Stimulated activated CD8-positive, alpha-beta memory T cell treated with anti-CD3 and anti-CD28 coated beads, Interleukin-4, amount 100 ng/mL, for 4 hours (primary cell): Measurements from ENCODE around the gene NCK1.
"Not testable (repeated sequence)": the region's sequence is repeated elsewhere in the genome, so short reads cannot be mapped to it uniquely, and the experiment has no call there.

Source experiments
- DNase-seq, 2 donors: peaks; one replicate each; pipeline ENCODE4 v3.0.0-alpha.2; 2020; ENCODE audit warnings: low read depth in 2 of 2, low spot score in 1 of 2

Gene NCK1

DNA sequence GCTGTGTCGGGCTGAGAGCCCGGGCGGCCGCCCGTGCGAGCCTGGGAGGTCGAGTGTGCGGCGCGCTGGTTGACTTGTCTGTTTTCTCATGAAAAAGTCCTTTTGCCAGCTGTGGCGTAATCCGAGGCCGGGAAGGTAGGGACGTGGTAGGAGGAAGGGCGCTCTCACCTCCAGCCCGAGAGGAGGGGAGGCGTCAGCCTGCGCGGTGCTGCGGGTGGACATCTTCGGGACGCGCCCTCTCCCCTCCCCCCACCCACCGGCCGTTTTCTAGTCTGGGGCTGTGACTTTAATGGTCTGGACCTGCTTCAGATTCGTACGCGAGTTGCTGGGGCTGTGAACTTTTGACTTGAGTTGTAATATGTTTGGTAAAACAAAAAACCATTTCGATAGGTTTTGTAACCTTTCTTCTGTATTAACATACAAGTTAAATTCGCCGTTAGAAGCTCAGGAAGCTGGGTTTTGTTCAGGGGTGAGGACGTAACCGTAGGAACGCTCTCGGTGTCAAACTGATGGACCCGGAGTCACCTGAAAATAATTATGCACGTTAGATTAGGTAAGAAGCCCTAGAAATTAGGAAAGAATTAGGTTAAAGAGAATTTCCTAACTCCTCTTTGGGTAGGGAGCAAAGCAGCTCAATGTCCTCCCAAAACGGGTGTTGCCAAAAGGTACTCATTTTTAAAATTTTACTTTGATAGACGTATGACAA is 762 bp downstream of the NCK1 start:
- peak; percentile 3 to 19 for DNase-seq

GRCh38 chr3:136869282-136869681 is 7.3 kb downstream of the NCK1 start:
- DNase-seq: no peak

- not testable (repeated sequence) for DNase-seq
Observed at GRCh38 chr3:136872258-136872657, 10.2 kb downstream of the NCK1 start.

- DNase-seq: not testable (repeated sequence)
Observed at GRCh38 chr3:136879510-136879909, 17.5 kb downstream of the NCK1 start.

GRCh38 chr3:136882571-136882970 is 20.6 kb downstream of the NCK1 start:
- DNase-seq: no peak

GRCh38 chr3:136883967-136884720 is 22.1 kb downstream of the NCK1 start:
- DNase-seq: no peak

DNA sequence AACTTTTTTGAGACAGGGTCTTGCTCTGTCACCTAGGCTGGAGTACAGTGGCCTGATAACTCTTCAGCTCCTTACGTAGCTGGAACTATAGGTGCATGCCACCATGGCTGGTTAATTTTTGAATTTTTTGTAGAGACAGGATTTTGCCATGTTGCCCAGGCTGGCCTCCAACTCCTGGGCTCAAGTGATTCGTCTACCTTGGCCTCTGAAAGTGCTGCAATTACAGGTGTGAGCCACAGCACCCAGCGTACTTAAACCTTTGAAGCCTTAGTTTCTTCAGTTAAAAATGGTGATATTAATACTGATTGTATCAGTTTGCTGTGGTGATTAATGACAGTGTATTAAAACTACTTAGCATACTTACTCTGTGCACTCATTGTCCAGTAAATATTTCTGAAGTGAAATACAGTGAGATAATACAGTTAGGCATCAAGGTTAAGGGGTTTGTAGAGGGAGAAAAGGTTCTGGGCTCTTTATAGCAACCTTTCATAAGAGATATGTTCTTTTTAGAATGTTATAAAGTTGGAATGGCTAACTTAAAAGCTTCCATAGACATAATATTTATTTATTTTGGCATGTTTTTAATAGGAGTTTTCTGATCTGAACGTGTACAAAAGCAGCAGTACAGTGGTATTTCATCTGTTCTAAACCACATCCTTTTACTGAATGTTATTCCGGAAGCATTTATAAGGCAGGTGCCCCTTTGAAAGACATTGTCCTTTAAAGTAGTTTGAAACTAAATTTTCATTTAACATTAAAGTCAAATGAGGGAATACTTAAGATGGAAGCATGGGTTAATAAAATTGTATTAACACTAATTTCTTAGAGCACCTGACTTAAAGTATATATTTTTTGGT is 23.6 kb downstream of the NCK1 start:
- no peak for DNase-seq

- no peak for DNase-seq
Observed at GRCh38 chr3:136889947-136890346, 27.9 kb downstream of the NCK1 start.

- no peak for DNase-seq
Observed at GRCh38 chr3:136891934-136892855, 30.2 kb downstream of the NCK1 start.

- DNase-seq: no peak
Observed at GRCh38 chr3:136893848-136894443, 31.9 kb downstream of the NCK1 start.

DNA sequence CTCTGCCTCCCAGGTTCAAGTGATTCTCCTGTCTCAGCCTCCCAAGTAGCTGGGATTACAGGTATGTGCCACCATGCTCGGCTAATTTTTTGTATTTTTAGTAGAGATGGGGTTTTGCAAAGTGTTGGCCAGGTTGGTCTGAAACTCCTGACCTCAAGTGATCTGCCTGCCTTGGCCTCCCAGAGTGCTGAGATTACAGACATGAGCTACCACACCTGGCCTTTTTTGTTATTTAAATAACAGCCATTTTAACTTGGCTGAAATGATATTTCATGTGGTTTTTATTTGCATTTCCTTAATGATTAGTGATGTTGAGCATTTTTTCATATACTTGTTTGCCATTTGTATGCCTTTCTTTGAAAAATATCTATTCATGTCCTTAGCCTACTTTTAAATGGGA is 35.2 kb downstream of the NCK1 start:
- DNase-seq: not testable (repeated sequence)

DNA sequence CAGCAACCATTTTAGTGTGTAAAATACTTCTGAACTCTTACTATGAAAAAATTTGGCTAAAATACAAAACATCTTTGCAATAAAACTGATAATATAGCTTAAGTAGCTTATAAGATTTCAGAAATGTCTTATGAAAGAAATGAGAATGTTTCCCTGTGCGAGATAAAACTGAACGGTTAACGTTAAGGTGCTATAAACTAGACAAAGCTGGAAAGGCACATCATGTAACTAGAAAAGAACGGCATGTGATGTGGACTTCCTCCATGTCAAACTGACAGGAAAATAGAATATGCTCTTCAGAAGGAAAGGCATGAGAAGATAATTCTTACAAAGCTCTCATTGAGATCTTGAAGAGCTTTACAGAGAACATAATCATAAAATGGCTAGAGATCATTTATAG is 36.5 kb downstream of the NCK1 start:
- no peak for DNase-seq

DNA sequence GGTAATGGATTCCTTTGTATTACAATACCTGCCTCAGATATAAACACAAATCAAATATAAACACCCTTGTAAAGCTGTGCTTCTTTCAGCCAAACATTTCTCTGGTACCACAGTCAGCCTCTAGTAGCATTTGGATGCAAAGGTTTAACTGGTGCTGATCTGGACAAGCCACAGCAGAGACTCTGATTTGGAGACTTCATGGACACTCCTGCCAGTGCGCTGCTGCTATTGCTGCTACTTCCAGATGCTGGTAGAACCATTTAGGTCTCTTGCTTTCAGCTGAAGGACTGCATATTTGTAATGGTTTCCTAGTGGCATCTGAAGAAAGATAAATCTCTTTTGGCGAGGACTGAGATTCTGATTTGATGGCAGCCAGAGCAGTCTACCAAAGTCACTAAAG is 36.9 kb downstream of the NCK1 start:
- DNase-seq: no peak

DNA sequence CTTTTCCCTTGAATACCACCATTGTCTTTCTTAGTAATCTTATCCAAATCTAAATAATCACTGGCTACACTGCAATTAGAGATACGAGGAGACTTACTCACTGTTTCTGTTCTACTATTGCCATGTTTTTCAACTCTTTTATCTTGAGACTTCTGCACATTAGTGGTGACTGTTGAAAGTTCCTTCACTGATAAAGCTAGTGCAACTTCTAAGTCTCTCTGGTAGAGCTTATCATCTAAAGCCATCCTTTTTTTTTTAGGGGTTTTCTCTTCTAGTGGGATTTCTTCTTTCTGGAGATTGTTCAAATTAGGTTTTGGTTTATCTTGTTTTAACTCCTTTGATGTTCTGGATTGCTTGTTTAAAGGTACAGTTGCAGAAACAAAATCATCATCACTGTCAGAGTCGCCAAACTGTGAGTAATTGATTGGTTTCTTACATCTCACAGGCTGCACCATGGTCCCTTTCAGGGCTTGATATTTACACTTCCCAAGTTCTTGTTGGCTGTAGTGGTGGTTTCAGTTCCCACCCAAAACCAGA is 37.7 kb downstream of the NCK1 start:
- DNase-seq: no peak

DNA sequence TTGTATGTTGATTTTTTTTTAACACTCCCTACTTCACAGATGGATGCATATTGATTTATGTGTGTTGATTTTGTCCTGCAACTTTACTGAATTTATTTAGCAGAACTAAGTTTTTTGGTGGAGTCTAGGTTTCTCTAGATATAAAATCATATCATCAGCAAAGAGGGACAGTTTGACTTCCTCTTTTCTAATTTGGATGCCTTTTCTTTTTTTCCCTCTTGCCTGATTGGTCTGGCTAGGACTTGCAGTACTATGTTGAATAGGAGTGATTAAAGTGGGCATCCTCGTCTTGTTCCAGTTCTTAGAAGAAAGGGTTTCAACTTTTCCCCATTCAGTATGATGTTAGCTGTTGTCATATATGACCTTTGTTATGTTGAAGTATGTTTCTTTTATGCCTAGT is 38.7 kb downstream of the NCK1 start:
- DNase-seq: not testable (repeated sequence)

- DNase-seq: no peak
Observed at GRCh38 chr3:136901391-136901790, 39.4 kb downstream of the NCK1 start.

DNA sequence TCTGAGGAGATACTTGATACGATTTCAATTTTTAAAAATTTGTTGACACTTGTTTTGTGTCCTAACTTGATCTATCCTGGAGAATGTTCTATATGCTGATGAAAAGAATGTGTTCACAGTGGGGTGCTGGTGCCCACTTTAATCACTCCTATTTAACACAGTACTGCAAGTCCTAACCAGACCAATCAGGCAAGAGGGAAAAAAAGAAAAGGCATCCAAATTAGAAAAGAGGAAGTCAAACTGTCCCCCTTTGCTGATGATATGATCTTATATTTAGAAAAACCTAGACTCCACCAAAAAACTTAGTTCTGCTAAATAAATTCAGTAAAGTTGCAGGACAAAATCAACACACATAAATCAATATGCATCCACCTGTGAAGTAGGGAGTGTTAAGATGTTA is 40.5 kb downstream of the NCK1 start:
- not testable (repeated sequence) for DNase-seq

GRCh38 chr3:136903899-136904298 is 41.9 kb downstream of the NCK1 start:
- no peak for DNase-seq

- no peak for DNase-seq
Observed at GRCh38 chr3:136904746-136905145, 42.7 kb downstream of the NCK1 start.

DNA sequence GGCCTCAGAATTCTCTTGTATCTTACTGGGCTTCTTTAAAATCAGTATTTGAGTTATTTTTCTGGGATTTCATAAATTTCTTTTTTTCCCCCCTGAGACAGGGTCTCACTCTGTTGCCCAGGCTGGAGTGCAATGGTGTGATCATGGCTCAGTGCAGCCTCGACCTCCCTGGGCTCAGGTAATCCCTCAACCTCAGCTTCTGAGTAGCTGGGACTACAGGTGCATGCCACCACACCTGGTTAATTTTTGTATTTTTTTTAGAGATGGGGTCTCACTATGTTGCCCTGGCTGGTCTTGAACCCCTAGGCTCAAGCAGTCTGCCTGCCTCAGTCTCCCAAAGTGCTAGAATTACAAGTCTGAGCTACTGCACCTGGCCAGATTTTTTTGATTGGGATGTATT is 43.5 kb downstream of the NCK1 start:
- DNase-seq: no peak
